Left forelimb (tissue), 1 donor: ENCODE results near the gene EPN3.
A peak's percentile ranks its signal among the peaks of the same experiment; 100 is the strongest.

Experiments
- DNase-seq: peaks from one replicate; pipeline ENCODE4 v3.0.0-alpha.2; 2018; ENCODE audit warnings: low spot score

The EPN3 gene

DNA sequence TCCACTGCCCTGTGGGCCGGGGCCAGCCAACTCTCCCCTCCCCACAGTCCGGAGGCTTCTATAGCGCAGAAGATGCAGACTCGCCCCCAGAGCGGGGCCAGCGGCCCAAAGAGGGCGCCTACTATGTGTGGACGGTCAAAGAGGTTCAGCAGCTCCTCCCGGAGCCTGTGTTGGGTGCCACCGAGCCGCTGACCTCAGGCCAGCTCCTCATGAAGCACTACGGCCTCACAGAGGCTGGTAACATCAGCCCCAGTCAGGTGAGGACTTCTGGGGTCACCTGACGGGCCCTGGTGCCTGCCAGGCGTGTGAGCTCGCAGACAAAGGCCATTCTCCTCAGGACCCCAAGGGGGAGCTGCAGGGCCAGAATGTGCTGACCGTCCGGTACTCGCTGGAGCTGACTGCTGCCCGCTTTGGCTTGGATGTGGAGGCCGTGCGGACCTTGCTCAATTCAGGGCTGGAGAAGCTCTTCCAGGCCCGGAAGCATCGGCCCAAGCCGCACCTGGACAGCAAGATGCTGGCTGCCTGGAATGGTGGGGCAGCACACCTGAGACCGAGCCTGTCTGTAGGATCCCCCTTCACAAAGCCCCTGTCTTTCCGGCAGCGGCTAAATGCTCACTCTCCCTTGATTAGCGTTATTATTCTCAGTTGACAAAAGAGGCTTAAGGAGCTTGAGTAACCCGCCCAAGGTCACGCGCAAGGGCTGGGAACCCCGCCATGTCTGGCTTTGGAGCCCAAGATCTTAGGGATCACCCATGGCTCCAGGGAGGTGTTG is 18.3 kb downstream of the EPN3 start:
- DNase-seq = peak; percentile 87

DNA sequence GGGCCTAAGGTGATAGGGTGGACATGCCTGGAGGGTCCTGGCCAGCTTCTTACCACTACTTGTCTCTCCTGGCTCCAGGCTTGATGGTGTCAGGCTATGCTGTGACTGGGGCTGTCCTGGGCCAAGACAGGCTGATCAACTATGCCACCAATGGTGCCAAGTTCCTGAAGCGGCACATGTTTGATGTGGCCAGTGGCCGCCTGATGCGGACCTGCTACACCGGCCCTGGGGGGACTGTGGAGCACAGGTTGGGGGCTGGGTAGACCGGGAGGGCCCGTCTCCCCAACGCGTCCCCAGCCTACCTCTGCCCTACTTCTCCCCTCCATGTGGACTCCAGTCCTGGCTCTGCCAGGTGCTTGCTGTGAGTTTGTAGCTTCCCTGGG is 18.9 kb downstream of the EPN3 start:
- DNase-seq = no peak

DNA sequence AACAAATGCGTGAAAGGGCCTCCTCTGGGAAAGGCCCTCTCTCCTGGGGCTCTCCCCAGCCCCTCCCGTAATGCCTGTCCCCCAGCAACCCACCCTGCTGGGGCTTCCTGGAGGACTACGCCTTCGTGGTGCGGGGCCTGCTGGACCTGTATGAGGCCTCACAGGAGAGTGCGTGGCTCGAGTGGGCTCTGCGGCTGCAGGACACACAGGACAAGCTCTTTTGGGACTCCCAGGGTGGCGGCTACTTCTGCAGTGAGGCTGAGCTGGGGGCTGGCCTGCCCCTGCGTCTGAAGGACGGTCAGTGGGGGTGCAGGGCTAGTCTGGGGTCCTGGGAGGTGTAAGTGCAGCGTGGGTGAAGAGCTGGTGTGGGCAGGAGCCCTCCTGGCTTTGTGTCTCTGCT is 19.3 kb downstream of the EPN3 start:
- DNase-seq = no peak

DNA sequence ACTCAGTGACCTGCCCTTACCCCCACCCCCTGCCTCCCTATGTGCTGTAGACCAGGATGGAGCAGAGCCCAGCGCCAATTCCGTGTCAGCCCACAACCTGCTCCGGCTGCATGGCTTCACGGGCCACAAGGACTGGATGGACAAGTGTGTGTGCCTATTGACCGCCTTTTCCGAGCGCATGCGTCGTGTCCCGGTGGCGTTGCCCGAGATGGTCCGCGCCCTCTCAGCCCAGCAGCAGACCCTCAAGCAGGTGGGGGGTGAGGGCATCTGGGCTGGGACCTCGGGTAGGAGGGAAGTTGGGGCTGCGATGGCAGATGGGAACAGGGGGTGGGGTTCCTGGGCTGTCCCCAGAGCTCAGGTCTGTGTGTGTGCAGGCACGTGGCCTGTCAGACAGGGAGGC is 21.7 kb downstream of the EPN3 start:
- no peak for DNase-seq

DNA sequence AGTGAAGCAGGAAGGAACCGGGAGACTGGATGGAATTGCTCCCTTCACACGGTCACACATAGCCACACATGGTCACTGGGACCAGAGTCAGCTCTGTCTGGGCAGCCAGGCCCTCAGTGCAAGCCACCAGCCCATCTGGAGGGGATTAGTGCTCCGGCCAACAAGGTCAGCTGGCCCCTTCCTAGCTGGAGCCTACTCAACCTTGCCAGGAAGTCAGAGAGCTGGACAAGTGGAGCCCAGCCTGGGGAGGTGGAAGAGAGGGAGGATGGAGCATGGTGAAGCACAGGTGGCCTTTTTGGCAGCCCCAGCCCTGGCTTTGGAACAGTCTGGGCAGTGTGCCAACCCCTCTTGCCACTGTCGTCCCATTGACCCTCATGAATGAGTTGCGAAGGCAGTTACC is 24.3 kb downstream of the EPN3 start:
- no peak for DNase-seq

DNA sequence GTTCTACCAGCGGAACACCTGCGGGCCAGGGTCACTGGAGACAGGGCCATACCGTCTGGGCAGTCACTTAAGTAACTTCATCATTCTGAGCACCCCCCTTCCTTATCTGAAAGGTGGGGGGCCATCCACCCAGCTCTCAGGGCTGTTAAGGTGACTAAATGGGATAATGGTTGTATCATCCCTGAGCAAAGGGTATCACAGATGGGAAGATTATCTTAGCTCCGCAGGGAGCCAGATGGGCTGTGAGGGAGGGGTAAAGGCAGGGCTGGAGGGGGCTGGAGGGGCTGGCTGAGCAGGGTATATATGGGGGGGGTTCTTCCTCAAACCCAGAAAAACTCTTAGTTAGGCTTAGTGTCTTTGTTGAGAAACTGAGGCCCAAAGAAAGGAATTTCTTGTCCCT is 25.1 kb downstream of the EPN3 start:
- DNase-seq = no peak

DNA sequence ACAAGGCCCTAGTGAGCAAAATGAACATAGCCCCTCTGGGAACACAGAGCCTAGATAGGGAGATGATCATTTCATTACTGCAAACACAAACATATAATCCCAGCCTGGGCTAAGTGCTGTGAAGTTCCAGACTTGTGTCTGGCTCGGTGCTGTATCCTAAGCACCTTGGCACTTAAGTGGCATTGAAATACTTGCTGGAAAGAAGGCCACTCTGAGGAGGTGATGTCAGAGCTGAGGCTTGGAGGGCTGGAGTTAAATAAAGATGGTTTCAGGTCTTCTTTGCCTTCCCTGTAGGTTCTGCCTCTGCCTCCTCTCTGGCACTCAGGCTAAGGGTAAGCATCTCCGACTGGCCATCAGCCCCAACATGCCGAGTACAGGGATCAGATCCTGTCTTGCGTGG is 25.6 kb downstream of the EPN3 start:
- no peak for DNase-seq

DNA sequence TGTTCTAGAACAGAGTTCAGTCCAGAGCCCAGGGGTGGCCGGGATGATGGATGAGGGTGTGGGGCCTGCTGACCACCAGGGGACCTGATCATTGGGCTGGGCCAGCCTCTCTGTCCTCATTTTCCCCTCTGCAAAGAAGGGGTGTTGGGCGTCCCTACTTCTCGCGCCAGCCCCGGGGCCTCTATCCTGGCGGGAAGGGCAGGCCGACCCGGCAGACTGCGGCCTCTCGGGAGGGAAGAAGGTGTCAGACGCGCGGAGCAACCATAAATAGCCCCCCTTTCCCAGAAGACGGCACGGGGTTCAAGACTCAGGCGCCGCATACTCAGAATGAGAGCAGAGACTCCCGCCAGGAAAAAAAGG is 26.0 kb downstream of the EPN3 start:
- no peak for DNase-seq

DNA sequence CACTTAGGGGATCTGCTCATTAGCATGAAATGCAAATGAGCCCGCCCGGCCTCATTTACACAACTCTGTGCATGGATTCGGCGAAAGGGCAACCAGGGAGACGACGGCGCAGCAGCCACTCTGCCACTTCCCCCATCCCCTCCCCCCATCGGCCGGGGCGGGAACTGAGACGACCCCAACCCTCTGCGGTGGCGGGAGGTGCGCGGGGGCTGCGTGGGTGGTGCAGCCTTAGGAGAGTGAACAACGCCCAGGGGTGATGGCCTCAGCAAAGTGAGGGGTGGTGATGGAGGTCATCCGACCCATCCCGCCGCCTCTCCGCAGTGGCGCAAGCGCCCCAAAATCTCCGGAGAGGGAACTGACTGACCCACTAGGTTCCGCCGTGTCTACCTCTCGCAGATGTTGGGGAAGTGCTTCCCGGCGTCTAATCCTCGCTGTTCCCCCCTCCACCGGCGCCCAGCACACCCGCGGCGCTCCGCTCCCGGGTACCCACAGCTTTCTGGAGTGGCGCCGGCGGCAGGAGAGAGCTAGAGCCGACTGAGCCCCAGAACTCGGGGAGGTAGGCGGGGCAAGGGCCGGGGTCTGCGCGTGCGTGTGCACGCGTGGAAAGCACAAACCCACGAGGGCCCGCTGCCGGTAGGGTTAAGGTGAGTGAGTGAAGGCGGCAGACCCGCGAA is 26.5 kb downstream of the EPN3 start:
- no peak for DNase-seq

DNA sequence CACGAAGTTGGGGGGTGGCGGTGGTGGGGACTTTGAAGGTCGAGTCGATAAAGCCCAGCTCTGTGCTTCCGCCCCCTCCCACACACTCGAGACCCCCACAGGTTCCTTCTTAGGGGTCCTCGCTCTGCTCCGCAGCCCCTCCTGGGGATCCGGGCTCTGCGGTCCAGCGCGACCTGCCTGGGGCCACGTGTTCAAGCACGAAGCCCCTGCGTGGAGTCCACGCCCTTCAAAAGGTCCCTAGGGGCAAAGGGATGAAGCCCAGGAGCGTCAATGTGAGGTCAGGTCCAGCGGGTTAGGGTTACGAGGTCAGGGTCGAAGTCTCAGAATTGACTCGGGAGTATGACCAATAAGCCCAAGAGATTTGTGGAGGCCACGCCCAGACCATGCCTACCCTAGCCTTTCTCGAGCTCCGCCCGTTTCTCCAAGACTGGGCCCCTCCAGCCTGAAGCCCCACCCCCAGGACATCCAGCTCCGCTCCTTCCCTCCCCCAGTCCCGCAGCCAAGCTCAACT is 27.2 kb downstream of the EPN3 start:
- DNase-seq = peak; percentile 82

DNA sequence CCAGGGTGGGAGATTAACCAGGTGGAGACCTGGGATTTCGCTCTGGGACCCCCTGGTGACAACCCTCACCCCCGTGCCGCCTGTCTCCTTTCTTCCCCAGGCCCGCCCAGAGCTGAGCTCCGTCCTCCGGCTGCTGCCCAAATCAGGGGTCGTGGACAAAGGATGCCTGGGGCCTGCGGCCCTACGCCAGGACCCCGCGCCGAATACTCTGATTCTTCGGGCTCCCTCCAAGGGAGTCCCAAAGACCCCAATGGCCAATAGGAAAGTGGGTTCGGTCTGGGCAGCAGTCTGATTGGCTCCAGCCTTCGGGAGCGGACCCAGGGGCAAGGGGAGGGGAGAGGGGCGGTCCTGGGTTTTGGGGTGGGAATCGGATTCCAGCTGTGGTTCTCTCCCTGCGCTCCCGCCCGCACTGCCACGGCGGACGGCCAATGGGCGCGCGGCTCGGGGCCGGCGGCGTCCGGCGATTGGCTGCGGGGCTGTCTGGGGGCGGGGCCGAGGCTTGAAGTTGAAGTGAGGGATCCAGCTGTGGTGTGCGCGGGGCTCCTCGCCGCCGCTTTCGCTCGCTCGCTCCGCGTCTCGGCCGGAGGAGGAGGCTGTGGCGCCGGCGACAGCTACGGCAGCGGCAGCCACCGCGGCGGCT is 27.8 kb downstream of the EPN3 start, which contains the start of gene CACNA1G:
CACNA1G (plus strand) TSS at position 531 of the 640 bp plus-strand sequence. CDS start 745 bp downstream, outside the sequence.
- peak; percentile 98 for DNase-seq

DNA sequence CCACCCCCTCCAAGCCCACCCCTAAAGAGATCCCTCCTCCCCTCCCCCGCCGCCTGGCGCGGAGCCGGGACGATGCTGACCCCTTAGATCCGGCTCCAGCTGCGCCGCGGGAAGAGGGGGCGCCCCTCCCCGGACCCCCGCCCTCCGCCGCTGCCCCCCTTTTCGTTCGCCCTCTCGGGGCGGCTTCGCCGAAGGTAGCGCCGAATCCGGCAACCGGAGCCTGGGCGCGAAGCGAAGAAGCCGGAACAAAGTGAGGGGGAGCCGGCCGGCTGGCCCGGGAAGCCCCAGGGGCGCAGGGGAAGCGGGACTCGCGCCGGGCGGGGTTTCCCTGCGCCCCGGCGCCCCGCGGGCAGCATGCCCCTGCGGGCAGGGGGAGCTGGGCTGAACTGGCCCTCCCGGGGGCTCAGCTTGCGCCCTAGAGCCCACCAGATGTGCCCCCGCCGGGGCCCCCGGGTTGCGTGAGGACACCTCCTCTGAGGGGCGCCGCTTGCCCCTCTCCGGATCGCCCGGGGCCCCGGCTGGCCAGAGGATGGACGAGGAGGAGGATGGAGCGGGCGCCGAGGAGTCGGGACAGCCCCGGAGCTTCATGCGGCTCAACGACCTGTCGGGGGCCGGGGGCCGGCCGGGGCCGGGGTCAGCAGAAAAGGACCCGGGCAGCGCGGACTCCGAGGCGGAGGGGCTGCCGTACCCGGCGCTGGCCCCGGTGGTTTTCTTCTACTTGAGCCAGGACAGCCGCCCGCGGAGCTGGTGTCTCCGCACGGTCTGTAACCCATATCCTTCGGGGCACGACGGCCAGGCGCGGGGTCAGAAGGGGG is 28.6 kb downstream of the EPN3 start:
- no peak for DNase-seq

DNA sequence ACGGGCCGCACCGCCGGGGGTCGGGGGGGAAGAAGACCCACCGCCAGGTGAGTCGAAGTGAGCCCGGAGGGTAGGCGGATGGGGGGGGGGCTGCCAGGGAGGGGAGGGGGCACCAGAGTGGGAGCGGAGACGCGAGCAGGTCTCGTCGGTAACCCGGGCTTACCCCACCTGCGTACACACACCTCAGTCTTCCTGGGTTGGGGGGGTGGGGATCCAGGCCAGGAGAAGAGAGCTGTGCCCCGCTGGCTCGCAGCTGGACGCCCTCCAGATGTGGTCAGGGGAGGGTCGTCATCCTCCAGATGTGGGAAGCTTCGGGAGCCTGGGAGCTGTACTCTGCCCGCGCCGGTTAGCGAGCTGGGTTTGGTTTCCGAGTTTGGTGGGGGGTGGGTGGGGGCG is 29.2 kb downstream of the EPN3 start:
- DNase-seq = no peak

DNA sequence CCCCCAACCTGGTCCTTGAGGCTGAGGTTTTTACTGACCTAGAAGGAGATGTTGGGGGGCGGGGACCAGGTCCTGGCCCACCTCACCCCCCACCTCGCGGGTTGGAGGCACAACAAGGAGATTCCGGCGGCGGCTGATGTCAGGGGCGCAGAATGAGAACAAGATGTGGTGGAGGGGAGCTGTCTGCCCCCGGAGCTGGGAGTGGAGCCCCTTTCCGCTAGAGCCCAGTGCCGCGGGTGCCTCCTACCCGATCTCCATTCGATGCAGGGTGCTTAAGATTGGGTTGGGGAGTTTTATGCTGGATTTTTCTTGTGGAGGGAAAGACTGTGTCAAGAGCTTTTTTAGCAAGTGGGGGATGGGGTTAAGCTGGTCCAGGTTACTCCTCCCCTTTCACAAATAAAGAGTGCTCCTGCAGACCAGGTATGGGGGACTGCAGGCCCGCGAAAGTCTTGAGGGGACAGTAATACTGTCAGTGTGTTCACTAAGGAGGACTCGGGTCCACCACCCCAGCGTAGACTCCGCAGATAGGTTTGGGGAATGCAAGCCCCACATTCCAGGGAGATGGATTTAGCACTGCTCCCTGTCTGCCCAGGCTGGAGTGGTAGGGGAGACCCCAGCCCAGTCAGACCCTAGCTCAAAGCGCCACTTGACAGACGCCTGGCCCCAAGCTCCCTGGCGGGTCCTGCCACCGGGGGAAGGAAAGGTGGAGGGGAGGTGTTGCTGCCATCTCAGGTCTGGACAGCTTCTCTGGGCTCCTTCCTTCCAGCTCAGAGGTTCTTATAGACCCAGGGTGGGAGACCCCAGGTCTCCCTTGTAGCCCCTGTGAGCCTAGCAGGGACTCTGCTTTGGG is 29.9 kb downstream of the EPN3 start:
- peak; percentile 81 for DNase-seq

DNA sequence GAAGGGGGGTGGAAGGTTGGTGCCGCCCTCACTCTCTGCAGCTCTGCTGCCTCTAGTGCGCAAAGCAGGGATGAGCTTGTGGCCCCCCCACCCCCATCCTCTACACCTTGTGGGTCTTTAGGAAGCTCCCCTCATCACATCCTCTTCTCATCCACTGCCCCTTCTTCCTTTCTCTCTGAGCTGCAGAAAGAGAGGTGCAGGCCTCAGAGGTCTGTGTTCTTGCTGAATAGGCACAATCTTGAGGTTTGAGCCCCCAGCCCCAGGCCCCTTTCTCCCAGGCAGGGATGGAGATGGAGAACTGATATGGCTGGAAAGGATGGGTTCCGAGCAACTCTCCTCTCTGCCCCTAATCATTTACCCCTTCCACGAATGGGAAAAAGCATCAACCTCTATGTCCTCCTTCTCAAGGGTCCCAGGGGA is 30.6 kb downstream of the EPN3 start:
- no peak for DNase-seq

DNA sequence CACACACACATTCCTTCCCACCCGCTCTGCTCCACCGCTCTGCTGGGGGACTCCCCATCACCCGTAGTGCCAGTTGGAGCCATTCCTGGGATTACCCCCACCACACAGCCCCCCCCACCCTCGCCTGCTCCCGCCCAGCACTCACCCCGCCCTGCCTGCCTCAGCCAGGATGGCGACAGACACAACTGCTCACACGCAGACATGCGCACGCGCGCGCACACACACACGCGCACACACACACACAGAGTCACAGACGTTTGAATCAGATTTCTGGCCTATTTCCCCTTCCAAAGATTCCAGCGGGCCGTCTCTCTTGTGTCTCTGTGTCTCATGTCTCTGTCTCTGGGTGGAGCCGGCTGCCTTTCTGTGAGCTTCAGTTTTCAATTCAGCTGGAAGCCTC is 32.4 kb downstream of the EPN3 start:
- DNase-seq = peak; percentile 92

DNA sequence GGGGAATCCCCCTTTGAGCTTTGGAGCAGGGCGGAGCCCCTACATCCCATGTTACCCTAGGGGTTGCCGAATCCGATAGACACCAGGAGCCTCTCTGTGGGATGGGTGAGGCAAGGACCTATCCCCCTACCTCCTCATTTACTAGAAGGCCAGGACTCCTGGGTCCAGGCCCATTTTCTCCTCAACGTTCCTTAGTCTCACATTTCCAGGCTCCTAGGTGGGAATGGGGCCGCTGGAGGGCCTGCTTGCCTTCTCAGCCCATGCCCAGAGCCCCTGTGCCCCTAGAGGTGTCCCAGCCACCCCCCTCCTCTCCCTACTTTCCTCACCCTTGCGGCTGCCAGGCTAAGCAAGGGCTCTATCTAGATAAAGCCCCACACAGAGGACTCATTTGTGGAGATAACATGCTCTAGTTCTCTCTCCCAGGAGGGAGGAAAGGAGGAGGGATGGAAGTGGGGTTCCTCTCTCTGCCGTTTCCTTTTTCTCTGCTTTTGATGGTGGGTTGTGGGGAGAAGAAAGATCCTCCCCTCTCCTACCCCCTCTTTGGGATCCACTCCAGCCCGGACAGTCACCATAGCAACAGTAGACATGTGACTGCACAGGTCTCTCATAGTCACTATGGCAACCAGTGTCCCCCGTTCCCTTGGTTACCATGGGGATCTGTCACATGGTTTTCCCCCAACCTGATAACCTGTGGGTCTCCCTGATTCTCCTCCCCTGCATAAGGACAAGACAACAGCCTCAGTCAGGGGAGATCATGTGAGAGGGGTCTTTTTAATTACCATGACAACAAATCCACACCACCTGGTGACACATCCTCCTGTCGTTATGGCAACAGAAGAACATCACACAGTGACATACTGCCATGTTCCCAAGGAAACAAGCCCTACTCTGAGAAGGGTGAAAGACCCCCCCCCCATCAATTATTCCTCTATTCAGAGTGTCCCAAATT is 33.1 kb downstream of the EPN3 start:
- DNase-seq = no peak

DNA sequence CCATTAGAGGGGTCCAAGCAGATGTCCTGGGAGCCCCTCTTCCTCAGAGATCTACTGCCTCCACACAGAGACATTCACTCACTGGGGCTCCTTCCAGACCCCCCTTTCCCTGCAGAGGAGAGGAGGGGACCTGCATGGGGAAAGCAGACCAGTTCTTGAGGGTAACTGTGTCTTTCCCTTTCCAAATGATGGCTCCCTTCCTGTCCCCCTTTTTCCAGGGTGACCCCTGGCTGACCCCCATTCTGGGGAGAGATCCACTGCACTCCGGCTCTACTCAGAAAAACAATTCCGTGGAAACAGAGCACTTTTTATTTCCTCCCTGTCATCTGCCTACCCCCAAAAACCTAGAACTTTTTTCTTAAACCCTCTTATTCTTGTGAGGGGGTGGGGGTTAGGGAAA is 34.4 kb downstream of the EPN3 start:
- DNase-seq = no peak

DNA sequence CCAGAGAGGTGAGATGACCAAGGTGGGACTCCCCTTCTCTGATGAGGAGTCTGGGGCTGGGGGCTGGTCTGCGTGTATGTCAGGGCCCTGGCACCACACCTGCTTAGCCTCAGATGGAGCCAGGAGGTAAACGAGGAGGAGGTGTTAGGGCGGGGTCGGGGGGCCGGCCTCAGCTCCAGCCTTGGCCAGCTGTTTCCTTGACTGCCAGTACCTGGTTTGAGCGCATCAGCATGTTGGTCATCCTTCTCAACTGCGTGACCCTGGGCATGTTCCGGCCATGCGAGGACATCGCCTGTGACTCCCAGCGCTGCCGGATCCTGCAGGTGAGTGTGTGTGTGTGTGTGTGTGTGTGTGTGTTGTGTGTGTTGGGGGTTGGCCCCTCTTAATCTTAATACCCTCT is 36.1 kb downstream of the EPN3 start:
- no peak for DNase-seq

DNA sequence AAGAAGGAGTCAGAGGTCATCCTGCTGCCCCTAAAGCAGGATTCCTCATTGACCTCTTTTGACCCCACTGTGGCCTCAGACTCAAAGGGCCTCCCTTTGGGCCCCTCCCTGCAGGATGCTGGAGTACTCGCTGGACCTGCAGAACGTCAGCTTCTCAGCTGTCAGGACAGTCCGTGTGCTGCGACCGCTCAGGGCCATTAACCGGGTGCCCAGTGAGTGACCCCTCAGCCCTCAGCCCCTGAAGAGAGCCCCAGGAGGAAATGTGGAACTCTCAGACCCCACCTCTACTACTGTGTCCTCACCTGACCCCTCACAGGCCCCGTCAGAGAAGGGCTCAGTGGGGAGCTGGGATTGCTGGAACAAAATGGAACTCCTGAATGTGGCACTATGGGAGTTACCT is 37.1 kb downstream of the EPN3 start:
- DNase-seq = no peak
